Pulmonary artery endothelial cell (primary cell): ENCODE measurements around the gene EXOC5. TPM values are rescaled to one million over a fixed set of nuclear protein-coding genes. Genes with fewer than 3 reads are reported as not detected.

Source experiments
- DNase-seq: peaks from one replicate; pipeline ENCODE4 v3.0.0-alpha.2; 2011; ENCODE audit warnings: low read depth, low spot score
- total RNA-seq: library from RNA; depleted of rRNA; stranded (reverse); fragments of >200 nt; gene quantifications from 2 replicates; pipeline ENCODE4 v1.2.3, GENCODE V29; 2014

The EXOC5 gene, protein sequence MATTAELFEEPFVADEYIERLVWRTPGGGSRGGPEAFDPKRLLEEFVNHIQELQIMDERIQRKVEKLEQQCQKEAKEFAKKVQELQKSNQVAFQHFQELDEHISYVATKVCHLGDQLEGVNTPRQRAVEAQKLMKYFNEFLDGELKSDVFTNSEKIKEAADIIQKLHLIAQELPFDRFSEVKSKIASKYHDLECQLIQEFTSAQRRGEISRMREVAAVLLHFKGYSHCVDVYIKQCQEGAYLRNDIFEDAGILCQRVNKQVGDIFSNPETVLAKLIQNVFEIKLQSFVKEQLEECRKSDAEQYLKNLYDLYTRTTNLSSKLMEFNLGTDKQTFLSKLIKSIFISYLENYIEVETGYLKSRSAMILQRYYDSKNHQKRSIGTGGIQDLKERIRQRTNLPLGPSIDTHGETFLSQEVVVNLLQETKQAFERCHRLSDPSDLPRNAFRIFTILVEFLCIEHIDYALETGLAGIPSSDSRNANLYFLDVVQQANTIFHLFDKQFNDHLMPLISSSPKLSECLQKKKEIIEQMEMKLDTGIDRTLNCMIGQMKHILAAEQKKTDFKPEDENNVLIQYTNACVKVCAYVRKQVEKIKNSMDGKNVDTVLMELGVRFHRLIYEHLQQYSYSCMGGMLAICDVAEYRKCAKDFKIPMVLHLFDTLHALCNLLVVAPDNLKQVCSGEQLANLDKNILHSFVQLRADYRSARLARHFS
- 69.6 and 107 TPM in 2 replicates for total RNA-seq

- DNase-seq: peak; percentile 66
Observed at GRCh38 chr14:57268161-57269069, at the start of gene EXOC5, which contains the start of gene AP5M1. EXOC5 (minus strand) TSS chr14:57268905; CDS start chr14:57268648, 257 bp downstream. AP5M1 (plus strand) TSS chr14:57268971; CDS start chr14:57269315, 344 bp downstream.

DNA sequence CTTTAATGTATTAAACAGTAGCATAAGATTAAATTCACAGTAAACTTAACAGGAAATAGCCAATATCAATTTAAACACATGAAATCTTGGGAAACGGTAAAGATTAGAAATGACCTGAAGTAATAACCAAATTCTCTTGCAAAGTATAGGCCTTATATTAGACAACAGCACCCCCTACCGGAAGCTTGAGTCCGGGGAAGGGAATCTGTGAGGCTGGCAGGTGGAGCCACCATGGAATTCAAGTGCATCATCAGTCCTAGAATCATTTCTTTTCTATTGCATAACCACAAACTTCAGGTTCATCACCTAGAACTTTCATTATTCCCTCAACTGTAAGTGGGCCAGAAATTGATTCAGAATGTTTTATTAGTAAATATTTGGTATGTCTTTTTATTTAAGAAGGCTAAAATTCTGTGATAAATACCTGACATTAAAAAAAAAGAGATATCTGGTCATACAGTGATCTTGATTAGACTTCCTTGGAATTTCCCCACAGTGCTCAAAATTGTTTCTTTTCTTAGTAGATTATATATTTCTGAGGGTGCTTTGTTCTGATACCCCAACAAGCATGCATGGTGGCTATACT, 48.6 kb upstream of the EXOC5 start:
- DNase-seq: peak; percentile 44

DNA sequence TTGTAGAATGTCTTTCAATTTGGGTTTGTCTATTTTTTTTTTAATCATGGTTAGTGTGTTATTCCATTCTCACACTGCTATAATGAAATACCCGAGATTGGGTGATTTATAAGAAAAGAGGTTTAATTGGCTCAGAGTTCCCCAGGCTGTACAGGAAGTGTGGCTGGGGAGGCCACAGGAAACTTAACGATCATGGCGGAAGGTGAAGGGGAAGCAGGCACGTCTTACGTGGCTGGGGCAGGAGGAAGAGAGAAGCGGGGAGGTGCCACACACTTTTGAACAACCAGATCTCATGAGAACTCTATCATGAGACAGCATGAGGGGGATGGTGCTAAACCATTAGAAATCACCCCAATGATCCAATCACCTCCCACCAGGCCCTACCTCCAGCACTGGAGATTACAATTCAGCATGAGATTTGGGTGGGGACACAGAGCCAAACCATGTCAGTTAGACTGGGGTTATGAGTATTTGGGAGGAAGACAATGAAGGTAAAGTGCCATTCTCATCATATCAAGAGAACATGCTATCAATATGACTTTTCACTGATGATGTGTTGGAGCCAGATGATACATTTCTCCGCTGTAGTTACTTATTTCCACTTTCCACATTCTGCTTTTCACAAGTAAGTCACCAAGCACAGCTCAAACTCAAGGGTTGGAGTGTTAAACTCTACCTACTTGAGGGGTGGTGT, 45.8 kb upstream of the EXOC5 start:
- no peak for DNase-seq

DNA sequence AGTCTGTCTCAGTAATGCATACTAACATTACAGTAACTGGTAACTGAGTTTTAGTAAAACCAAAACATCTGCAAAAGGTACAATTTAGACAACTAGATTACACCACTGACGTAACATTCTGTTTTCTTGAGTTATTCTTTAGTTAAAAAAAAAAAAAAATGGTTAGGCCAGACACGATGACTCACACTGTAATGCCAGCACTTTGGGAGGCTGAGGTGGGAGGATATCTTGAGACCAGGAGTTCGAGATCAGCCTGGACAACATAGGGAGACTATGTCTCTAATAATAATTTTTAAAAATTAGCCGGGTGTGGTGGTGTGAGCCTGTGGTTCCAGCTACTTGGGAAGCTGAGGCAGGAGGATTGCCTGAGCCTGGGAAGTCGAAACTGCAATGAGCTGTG, 34.2 kb upstream of the EXOC5 start:
- no peak for DNase-seq

GRCh38 chr14:57299511-57299910, 30.8 kb upstream of the EXOC5 start:
- no peak for DNase-seq

DNA sequence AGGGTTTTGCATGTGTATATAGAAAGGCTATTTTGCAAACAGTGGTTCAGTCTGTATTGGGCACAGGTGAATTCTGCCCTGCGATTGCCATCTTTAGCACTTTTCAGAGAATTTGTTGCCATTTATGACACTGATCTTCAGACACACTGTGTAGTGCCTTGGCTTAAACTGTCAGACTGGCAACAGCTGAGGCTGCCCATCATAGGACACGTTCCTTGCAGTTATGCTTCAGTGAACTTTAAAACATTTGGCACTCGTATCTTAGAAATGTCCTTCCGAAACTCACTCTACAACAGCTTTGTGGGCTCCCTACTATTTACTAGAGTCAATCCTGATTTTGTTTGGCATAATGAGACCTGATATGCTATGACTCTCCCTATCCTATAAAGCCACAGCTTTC, 29.1 kb upstream of the EXOC5 start:
- DNase-seq: no peak

DNA sequence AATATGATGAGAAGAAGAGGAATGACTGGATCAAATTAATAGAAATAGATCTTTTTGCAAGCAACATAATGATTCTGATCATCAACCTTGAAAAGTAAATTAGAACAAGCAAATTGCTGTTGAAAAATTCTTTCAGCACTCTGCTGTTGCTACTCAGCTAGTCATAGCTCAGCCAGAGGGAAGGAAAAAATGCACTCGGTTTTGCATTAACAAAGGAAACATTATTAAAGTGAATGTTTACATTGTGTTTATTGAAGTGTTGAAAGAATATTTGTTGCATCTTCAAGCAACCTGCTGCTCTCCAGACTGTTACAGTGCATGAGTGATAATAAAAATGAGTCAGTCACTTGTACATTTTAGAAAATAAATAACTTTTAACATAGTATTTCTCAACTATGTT, 26.5 kb upstream of the EXOC5 start:
- no peak for DNase-seq

DNA sequence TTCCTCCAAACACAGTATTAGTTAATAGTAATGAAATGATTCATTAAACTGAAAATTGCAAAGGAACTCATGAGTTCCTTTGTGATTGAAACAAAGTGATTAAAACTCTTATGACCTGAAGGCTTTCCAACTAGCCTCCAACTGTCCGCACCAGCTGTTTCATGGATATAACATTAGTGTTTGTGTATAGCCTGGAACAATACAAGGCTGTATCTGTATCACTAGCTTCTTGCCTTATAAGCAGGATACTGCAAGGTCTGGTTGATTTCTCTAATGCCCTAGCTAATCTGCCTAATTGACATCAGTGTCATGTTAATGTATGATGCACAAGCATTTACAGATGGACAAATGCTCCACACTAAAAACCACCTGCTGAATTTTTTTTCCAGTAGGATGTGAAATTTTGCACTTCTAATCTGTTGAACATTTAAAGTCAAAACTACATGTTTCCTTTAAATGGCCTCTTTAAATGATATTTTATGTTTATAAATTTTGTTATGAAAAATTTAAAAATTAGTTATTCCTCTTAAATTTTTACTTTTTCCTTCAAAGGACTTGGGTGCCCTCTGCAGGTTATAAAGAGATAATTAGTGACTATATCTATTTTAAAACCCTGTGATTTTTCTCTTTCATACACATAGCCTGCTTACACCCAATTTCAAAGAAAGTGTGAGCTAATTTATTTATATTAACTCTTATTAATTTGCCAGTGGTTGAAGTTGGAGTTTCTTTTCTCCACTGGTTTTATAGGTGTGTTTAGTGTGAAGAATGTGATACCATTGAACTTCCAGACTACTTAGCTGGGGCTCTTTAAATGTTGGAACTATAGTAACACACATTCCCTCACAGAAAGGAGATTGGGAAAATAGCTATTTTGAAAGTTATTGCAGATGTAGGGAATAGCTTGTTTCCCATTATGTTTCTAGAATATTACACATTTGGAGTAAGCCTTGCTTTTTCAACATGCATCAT, 25.4 kb upstream of the EXOC5 start:
- DNase-seq: no peak

DNA sequence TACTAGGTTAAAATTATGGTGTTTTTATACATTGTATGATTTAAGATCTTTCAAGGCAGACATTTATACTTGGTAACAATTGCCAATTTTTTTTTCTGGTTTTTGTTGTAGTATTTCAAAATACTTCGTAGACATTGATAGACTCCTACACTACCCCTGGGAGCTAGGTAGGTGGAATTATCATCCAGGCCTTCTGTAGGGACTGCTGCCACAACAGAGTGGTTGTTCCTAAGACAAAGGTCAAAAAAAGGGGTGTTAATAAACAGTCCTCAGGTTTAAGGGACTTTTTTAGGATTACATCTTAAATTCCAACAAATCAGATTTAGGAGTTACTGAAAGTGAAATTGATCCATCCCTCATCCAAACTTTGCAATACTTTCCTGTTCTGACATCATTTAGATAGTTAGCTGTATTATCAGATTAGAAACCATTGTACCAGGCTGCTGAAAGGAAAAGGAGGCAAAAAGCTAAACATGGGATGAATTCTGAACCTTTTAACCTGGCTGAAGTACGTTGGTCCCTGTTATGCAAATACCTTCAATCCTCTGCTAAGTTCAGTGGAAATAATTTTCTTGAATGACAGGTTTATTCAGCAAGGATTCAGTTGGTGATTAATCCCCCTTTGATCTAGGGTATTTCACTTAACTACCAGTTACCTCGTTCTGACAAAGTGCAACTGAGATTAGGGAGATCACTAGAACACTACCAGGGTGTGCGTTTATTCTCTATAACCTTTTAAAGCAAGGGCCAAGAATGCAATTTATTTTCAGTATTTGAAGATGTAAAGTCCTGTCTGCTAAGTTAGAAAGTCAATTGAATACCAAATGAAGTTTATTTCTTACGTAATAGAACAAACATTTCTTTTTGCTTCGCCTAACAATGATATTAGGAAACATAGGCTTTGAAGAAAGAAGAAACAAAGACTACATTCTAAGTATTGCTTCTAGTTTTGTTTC, 23.3 kb upstream of the EXOC5 start:
- DNase-seq: no peak

GRCh38 chr14:57290751-57291150, 22.0 kb upstream of the EXOC5 start:
- DNase-seq: no peak

GRCh38 chr14:57287745-57288144, 19.0 kb upstream of the EXOC5 start:
- no peak for DNase-seq

DNA sequence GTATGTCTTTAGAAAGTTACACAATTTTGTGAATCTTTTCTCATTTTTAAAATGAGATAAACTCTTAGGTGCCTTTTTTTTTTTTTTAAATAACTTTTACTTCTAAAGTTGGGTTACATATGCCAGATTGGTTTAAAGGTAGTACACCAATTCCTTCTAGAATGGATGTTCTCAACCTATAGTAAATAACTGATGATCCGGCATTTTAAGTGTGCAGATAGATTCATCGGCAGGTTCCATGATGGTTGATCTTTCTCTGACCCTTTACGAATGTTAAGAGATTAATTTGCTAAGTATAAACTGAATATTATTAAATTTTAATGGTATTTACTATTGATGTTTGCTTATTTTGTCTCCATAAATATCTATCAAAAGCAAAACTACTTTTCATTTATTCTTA, 8.4 kb upstream of the EXOC5 start:
- no peak for DNase-seq

DNA sequence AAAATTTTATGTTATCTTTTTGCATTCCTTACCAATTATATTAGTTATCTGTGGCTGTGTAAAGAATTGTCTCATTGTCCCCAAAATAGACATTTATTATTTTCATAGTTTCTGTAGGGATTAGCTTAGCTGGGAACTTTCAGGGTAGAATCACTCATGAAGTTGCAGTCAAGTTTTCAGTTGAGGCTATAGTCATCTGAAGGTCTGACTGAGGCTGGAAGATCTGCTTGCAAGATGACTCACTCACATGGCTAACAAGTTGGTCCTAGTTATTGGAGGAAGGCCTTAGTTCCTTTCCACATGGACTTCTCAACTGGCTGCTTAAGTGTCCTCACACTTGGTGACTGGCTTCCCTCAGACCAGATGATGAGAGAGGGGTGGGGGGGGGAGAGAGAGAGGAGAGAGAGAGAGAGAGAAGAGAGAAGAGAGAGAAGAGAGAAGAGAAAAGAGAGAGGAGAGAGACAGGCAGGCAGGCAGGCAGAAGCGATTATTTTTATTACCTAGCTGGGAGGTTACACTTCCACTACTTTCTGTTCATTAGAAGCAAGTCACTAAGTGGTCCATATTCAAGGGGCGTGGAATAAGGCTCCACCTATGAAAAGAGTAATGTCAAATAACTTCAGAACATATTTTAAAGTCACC, 6.4 kb upstream of the EXOC5 start:
- no peak for DNase-seq

DNA sequence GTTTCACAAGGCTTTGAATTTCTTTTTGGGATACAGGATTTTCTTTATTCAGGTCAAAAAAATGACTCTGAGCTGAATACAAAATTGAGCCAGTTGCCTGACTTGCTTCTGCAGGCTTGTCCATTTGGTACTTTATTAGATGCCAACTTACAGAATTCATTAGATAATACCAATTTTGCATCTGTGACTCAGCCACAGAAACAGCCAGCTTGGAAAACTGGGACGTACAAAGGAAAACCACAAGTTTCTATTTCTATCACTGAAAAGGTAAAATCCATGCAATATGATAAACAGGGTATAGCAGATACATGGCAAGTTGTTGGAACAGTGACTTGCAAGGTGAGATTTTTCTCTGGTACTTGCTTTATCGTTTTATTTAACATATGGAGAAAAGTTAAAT, 5.8 kb upstream of the EXOC5 start:
- no peak for DNase-seq

GRCh38 chr14:57273236-57273635, 4.5 kb upstream of the EXOC5 start:
- no peak for DNase-seq

DNA sequence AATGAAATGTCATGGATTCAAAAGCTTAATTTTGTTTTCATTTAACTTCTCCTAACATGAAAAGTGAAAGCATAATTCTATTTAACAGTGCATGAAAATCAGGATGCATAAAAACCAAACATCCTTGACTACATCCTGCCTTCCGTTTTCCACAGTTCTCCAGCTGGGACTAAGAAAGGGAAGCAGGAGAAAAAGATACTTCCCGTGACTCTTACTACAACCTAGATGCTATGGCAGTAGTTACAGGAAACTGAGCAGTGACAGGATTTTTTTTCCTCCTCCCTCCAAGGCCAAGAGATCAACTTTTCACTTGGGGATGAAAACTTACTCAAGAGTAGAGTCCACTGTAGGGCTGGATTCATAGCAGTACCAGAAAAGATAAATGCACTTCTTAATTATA, 2.6 kb downstream of the EXOC5 start:
- DNase-seq: peak; percentile 22

- DNase-seq: no peak
Observed at GRCh38 chr14:57262117-57262516, 6.6 kb downstream of the EXOC5 start.

DNA sequence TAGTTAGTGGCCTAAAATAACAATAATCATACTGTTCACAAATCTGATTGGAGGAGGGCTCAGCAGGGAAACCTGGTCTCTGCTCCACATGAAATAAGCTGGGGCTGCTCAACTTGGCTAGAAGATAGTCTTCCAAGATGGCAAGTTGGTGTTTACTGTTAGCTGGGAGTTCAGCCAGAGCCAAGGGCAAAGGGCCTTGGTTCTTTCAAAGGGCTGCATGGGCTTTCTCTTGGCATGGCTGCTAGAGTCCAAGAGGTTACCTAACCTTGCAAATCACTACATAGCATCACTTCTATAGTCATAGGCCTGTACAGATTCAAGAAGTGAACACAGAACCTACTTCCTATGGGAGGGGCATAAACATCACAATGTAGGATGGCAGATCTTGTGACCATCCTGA, 7.1 kb downstream of the EXOC5 start:
- DNase-seq: no peak
